B cell (primary cell): ENCODE results near the gene FBF1. TPM values are rescaled to one million over a fixed set of nuclear protein-coding genes. Genes with fewer than 3 reads are reported as not detected.

ENCODE experiments used
- ATAC-seq: fragments of 200-7000 bp; cut with Tn5 transposase; one replicate; pipeline ENCODE4 v1.10.0; 2021; ENCODE audit warnings: low read depth, mild to moderate bottlenecking, moderate number of reproducible peaks, moderate library complexity
- CTCF ChIA-PET: fragments of 350-600 bp; sonication (Branson Sonifier 250); formaldehyde crosslinking; loops from one replicate; lab custom pipeline; 2021; ENCODE audit warnings: antibody characterized with exemption, inconsistent platforms; lab: Charles Lee
- POLR2A ChIA-PET: fragments of 350-600 bp; sonication (Branson Sonifier 250); formaldehyde crosslinking; loops from one replicate; lab custom pipeline; 2021; ENCODE audit warnings: antibody characterized with exemption; lab: Charles Lee
- DNase-seq: peaks from one replicate; pipeline ENCODE4 v3.0.0; 2013
- H2AFZ ChIP-seq: 2 replicates; pipeline ENCODE4 v1.6.1; 2012; ENCODE audit warnings: mild to moderate bottlenecking, low read depth, low read length; ENCODE audit not compliant: insufficient read depth, poor library complexity, severe bottlenecking
- H3K27ac ChIP-seq, 2 donors: 1 replicate in 1 of 2; 2 replicates in 1 of 2; pipeline ENCODE4 v1.5.1; 2012 to 2013; ENCODE audit warnings: low read length in 2 of 2, mild to moderate bottlenecking in 2 of 2, moderate library complexity in 1 of 2
- H3K27me3 ChIP-seq, 4 experiments: fragments of 200-600 bp in 1 of 4; sonication (generic) in 1 of 4; replicated peaks in 1 of 4; 1 replicate in 2 of 4; 2 replicates in 2 of 4; pipeline versions ENCODE4 v1.6.1 to v1.7.0; 2013 to 2016; ENCODE audit warnings: low read length in 3 of 4, mild to moderate bottlenecking in 2 of 4, mixed read lengths in 1 of 4, moderate library complexity in 1 of 4; ENCODE audit not compliant: insufficient read depth in 4 of 4, control insufficient read depth in 3 of 4; ENCODE audit errors: control extremely low read depth in 1 of 4
- H3K36me3 ChIP-seq, 2 experiments: replicated peaks in 1 of 2; 1 replicate in 1 of 2; 2 replicates in 1 of 2; pipeline versions ENCODE4 v1.6.1 to v1.7.1; 2013; ENCODE audit warnings: low read length in 1 of 2; ENCODE audit not compliant: insufficient read depth in 2 of 2, control insufficient read depth in 1 of 2; ENCODE audit errors: control extremely low read depth in 1 of 2, extremely low read depth in 1 of 2
- H3K4me1 ChIP-seq, 2 donors: fragments of 200-600 bp in 1 of 2; sonication (generic) in 1 of 2; 1 replicate in 1 of 2; 2 replicates in 1 of 2; pipeline versions ENCODE4 v1.5.1 to v1.6.1; 2013 to 2017; ENCODE audit warnings: low read length in 2 of 2; ENCODE audit not compliant: control insufficient read depth in 2 of 2, insufficient read depth in 2 of 2
- H3K4me2 ChIP-seq: replicated peaks from 2 replicates; pipeline ENCODE3; 2012; ENCODE audit warnings: mild to moderate bottlenecking, low read depth, low read length; ENCODE audit not compliant: poor library complexity, severe bottlenecking
- H3K4me3 ChIP-seq, 5 experiments: fragments of 200-600 bp in 1 of 5; sonication (generic) in 1 of 5; 1 replicate in 3 of 5; 2 replicates in 2 of 5; pipeline versions ENCODE4 v1.5.1 to v1.7.0; 2011 to 2016; ENCODE audit warnings: low read length in 4 of 5, mild to moderate bottlenecking in 4 of 5, low read depth in 2 of 5, control low read depth in 1 of 5, moderate library complexity in 1 of 5; ENCODE audit not compliant: insufficient read depth in 1 of 5; ENCODE audit errors: control extremely low read depth in 1 of 5, extremely low read depth in 1 of 5
- H3K79me2 ChIP-seq: fragments of 200-600 bp; sonication (generic); one replicate; pipeline ENCODE4 v1.6.0; 2016; ENCODE audit warnings: low read length; ENCODE audit not compliant: control insufficient read depth, insufficient read depth
- H3K9ac ChIP-seq: fragments of 200-600 bp; sonication (generic); 2 replicates; pipeline ENCODE4 v1.6.1; 2017; ENCODE audit warnings: mild to moderate bottlenecking, low read length, moderate library complexity
- H3K9me3 ChIP-seq, 3 donors: one replicate each; pipeline versions ENCODE4 v1.6.1 to v1.7.1; 2013; ENCODE audit warnings: low read length in 2 of 3; ENCODE audit not compliant: control insufficient read depth in 2 of 3, insufficient read depth in 1 of 3; ENCODE audit errors: control extremely low read depth in 1 of 3
- H4K20me1 ChIP-seq: 2 replicates; pipeline ENCODE4 v1.6.0; 2012; ENCODE audit warnings: mild to moderate bottlenecking, low read length; ENCODE audit not compliant: insufficient read depth, control insufficient read depth, poor library complexity, severe bottlenecking
- H3K27ac Mint-ChIP-seq: one replicate; pipeline ENCODE4 v1.8.0; 2021; ENCODE audit warnings: mixed read lengths
- H3K27me3 Mint-ChIP-seq: one replicate; pipeline ENCODE4 v1.8.0; 2021; ENCODE audit warnings: mixed read lengths
- H3K4me1 Mint-ChIP-seq: one replicate; pipeline ENCODE4 v1.8.0; 2021; ENCODE audit warnings: mixed read lengths
- H3K4me3 Mint-ChIP-seq: one replicate; pipeline ENCODE4 v1.8.0; 2021; ENCODE audit warnings: mixed read lengths
- H3K9me3 Mint-ChIP-seq: one replicate; pipeline ENCODE4 v1.8.0; 2022; ENCODE audit warnings: mixed read lengths; ENCODE audit not compliant: insufficient read depth
- EZH2 ChIP-seq: IDR thresholded peaks from 2 replicates; pipeline ENCODE4 v1.6.1; 2012; ENCODE audit warnings: borderline replicate concordance, low read depth, mild to moderate bottlenecking, moderate library complexity, low read length; ENCODE audit not compliant: insufficient read depth, poor library complexity, severe bottlenecking
- WGBS: methylation state at CpG from one replicate; pipeline ENCODE4 v1.1.5; 2013; ENCODE audit warnings: missing lambda C conversion rate; ENCODE audit not compliant: insufficient coverage; 5-methylcytosine and 5-hydroxymethylcytosine counted together
- intact Hi-C: fragments of 100-400 bp; cut with micrococcal nuclease; formaldehyde crosslinking; loops from one replicate; pipeline ENCODE4 v1.10.0; 2022
- polyA plus RNA-seq: library from polyadenylated mRNA; depleted of rRNA; stranded (reverse); fragments of >200 nt; gene quantifications from 2 replicates; pipeline ENCODE4 v1.2.3, GENCODE V29; 2012
- total RNA-seq, 2 donors: library from RNA; stranded (reverse); fragments of 120-200 nt in 1 of 2; gene quantifications; 1 replicate in 1 of 2; 2 replicates in 1 of 2; pipeline versions ENCODE4 v1.2.3 to v1.2.4, GENCODE V29; 2013 to 2022
- TF ChIP-seq, protein P1 (sequence below): fragments of 200-600 bp; IDR thresholded peaks from one replicate; pipeline ENCODE4 v1.8.0; 2022; ENCODE audit warnings: antibody characterized with exemption, mild to moderate bottlenecking

FBF1 gene
- total and polyA plus RNA-seq, 2 donors (not counting 1 experiment from before 2014, with no cell fraction given): 21.6 to 31.5 TPM

DNA sequence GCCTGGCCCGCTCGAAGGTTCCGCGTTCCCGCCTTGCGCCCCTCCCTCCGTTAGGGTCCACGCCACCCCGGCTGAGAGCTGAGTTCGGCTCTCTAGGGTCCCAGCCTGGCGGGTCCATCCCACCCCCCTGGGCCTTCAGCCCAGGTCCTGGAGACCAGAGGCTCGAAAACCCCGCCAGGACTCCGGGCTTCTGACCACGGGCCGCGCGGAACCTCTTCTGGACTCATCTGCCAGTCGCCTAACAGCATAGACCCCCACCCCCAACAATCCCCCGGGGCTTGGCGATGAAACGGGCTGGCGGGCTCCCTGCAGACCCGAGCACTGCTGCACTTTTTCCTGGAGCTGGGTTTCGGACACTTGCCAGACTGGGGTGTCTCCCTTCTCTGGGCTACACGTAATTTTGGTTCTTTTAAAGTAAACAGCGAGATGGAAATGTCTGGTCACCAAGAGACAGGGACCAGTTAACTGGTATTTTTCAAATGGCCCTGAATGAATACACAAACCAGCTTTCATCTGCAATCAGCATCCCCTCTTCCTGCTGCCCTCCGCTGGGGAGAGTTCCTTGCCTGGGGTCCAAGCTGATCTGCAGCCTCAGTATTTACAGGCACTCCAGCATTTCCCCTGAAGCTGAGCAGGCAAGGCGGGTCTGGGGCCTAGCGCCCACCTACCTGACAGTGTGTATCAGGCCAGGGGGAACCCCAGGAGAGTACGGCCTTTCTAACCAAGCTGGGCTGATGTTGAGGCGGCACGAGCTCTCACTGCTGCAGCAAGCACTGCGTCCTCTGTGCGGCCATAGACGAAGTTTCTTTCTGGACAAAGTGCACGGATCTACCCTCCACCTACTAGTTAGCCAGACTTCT lies 43.5 kb downstream of the FBF1 start:
- intact Hi-C loops: loop anchor here (2.0 kb wide), 1 partner anchor 53 kb away; the partner anchor contains the start of gene UNC13D
- TF ChIP-seq EZH2: no peak
- TF ChIP-seq, protein P1, sequence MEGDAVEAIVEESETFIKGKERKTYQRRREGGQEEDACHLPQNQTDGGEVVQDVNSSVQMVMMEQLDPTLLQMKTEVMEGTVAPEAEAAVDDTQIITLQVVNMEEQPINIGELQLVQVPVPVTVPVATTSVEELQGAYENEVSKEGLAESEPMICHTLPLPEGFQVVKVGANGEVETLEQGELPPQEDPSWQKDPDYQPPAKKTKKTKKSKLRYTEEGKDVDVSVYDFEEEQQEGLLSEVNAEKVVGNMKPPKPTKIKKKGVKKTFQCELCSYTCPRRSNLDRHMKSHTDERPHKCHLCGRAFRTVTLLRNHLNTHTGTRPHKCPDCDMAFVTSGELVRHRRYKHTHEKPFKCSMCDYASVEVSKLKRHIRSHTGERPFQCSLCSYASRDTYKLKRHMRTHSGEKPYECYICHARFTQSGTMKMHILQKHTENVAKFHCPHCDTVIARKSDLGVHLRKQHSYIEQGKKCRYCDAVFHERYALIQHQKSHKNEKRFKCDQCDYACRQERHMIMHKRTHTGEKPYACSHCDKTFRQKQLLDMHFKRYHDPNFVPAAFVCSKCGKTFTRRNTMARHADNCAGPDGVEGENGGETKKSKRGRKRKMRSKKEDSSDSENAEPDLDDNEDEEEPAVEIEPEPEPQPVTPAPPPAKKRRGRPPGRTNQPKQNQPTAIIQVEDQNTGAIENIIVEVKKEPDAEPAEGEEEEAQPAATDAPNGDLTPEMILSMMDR: no peak
- Histone ChIP-seq H3K27me3 (no peaks in the 10 kb centered on the region), H3K4me2 (peak overlapping the region; percentile 89), H3K9ac (peak overlapping the region; percentile 69), H3K4me3 (peak overlapping the region in 4 of 5 experiments; percentile 58 to 80 (median 76)), H2AFZ (peak overlapping the region; percentile 82), H3K4me1 (peaks cover 16 to 19% of the 10 kb centered on the region in 2 donors), H3K79me2 (peaks cover 36% of the 10 kb centered on the region), H3K9me3 (no peaks in the 10 kb centered on the region), H4K20me1 (peaks cover 41% of the 10 kb centered on the region), H3K27ac (peak overlapping the region; percentile 34 to 49), H3K36me3 (peaks cover 0 to 48% of the 10 kb centered on the region in 2 experiments)
- CTCF ChIA-PET: interaction anchor here (0.8 to 5.9 kb wide), 11 partner anchors 8 to 144 kb away, joined by 3 to 52 read pairs (median 10); partner anchors contain the start of genes GALK1, MRPL38, TRIM47 and UNC13D
- POLR2A ChIA-PET: interaction anchor here (0.8 to 2.7 kb wide), 11 partner anchors 7 to 132 kb away, joined by 3 to 42 read pairs (median 5); partner anchors contain the start of genes GALK1, MRPL38, TRIM47 and UNK
- no peaks in the 10 kb centered on the region for H3K9me3 Mint-ChIP-seq
- no peak for ATAC-seq
- H3K4me1 Mint-ChIP-seq: peaks cover 26% of the 10 kb centered on the region
- H3K4me3 Mint-ChIP-seq: peak overlapping the region; percentile 71
- H3K27ac Mint-ChIP-seq: peak overlapping the region; percentile 70
- no peak for DNase-seq
- no peaks in the 10 kb centered on the region for H3K27me3 Mint-ChIP-seq
- WGBS: 73% methylated on average over 37 of the region's 37 CpGs
